ENCODE data around the gene SLC30A2. TPM values are rescaled to one million over a fixed set of nuclear protein-coding genes. Genes with fewer than 3 reads are reported as not detected.

Gene SLC30A2
- total and polyA plus RNA-seq, 2 of the 13 experiments (the other 11 are each of a cell fraction or from before 2014, with no cell fraction given): not detected

GRCh38 chr1:26035203-26035958, 10.5 kb downstream of the SLC30A2 start (continued):
- TF ChIP-seq ZNF691 (CRISPR knock-in tag; IDR thresholded peaks at IDR 0.05; ENCODE audit: borderline replicate concordance, low read depth) (no peak), HOXA9 (CRISPR knock-in tag; IDR thresholded peaks at IDR 0.05; ENCODE audit: borderline replicate concordance) (no peak; the same call in 1 of the 2 replicates), RXRA (CRISPR knock-in tag; IDR thresholded peaks at IDR 0.05) (peak; percentile 53), ZBTB10 (CRISPR knock-in tag; IDR thresholded peaks at IDR 0.05; ENCODE audit: borderline replicate concordance) (no peak), ZNF17 (CRISPR knock-in tag; IDR thresholded peaks at IDR 0.05) (no peak), ZNF766 (CRISPR knock-in tag; IDR thresholded peaks at IDR 0.05; ENCODE audit: borderline replicate concordance) (no peak; the same call in 1 of the 2 replicates), GLI4 (CRISPR knock-in tag; IDR thresholded peaks at IDR 0.05; ENCODE audit: borderline replicate concordance) (no peak), ZNF207 (IDR thresholded peaks at IDR 0.05; ENCODE audit: borderline replicate concordance) (no peak), RFX5 (IDR thresholded peaks at IDR 0.05; ENCODE audit: low read depth, low read length) (peak; percentile 63; the same call in 1 of the 2 replicates), PLRG1 (conservative IDR thresholded peaks at IDR 0.05) (no peak), ZNF546 (CRISPR knock-in tag; conservative IDR thresholded peaks at IDR 0.05) (peak; percentile 49; the same call in 1 of the 2 replicates), ZNF329 (CRISPR knock-in tag; IDR thresholded peaks at IDR 0.05; ENCODE audit: low read depth) (no peak), ZBTB38 (CRISPR knock-in tag; IDR thresholded peaks at IDR 0.05) (0 out of 2 replicates have a peak, but pooled peaks have one; percentile 3), RXRB (CRISPR knock-in tag; IDR thresholded peaks at IDR 0.05; ENCODE audit: borderline replicate concordance) (no peak), ZBTB44 (CRISPR knock-in tag; IDR thresholded peaks at IDR 0.05) (no peak), ZNF414 (CRISPR knock-in tag; IDR thresholded peaks at IDR 0.05) (no peak), TMF1 (CRISPR knock-in tag; IDR thresholded peaks at IDR 0.05; ENCODE audit: low read depth) (no peak), KAT2B (IDR thresholded peaks at IDR 0.05; ENCODE audit: borderline replicate concordance, low read depth, low read length) (no peak), ZNF33B (CRISPR knock-in tag; IDR thresholded peaks at IDR 0.05) (no peak), KLF9 (CRISPR knock-in tag; IDR thresholded peaks at IDR 0.05; ENCODE audit: low read depth) (0 out of 2 replicates have a peak, but pooled peaks have one; percentile 43), ZNF510 (CRISPR knock-in tag; IDR thresholded peaks at IDR 0.05; ENCODE audit: low read depth) (no peak; the same call in 1 of the 2 replicates)
